GM12875 (cell line): Measurements from ENCODE around the gene CCNT1.

ENCODE experiments used
- H3K4me3 ChIP-seq: one replicate; pipeline ENCODE4 v1.5.1; 2011; ENCODE audit warnings: low read depth, low read length, control low read depth
- TF ChIP-seq, protein P1 (sequence below): IDR thresholded peaks from 2 replicates; pipeline ENCODE4 v1.5.1; 2011; ENCODE audit warnings: low read depth, mild to moderate bottlenecking, control low read depth, inconsistent platforms, low read length, moderate library complexity, borderline replicate concordance; ENCODE audit not compliant: insufficient read depth

CCNT1 gene

GRCh38 chr12:48690990-48691389 is 25.5 kb downstream of the CCNT1 start:
- no peak overlapping the region for H3K4me3 ChIP-seq
- TF ChIP-seq, protein P1, sequence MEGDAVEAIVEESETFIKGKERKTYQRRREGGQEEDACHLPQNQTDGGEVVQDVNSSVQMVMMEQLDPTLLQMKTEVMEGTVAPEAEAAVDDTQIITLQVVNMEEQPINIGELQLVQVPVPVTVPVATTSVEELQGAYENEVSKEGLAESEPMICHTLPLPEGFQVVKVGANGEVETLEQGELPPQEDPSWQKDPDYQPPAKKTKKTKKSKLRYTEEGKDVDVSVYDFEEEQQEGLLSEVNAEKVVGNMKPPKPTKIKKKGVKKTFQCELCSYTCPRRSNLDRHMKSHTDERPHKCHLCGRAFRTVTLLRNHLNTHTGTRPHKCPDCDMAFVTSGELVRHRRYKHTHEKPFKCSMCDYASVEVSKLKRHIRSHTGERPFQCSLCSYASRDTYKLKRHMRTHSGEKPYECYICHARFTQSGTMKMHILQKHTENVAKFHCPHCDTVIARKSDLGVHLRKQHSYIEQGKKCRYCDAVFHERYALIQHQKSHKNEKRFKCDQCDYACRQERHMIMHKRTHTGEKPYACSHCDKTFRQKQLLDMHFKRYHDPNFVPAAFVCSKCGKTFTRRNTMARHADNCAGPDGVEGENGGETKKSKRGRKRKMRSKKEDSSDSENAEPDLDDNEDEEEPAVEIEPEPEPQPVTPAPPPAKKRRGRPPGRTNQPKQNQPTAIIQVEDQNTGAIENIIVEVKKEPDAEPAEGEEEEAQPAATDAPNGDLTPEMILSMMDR: no peak

DNA sequence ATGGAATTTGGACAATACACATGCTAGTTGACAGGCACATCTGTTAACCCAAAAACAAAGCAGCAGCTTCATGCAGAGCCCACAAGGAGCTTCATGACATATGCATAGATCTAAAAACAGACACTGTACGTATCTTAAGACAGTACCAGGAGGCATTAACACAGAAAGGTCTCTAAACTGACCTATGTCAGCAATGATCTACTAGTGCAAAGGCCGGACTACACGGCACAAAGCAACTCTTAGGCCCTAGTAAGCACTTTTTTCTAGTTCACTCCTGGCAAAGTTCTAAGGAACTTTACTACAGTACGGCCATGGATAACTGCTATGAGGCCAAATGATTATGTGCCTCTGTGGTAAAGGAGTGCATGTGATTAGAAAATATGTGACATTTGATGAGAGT is 26.1 kb downstream of the CCNT1 start:
- no peak overlapping the region for H3K4me3 ChIP-seq
- TF ChIP-seq, protein P1: no peak

GRCh38 chr12:48688836-48689235 is 27.7 kb downstream of the CCNT1 start:
- H3K4me3 ChIP-seq: no peak overlapping the region
- TF ChIP-seq, protein P1: no peak

DNA sequence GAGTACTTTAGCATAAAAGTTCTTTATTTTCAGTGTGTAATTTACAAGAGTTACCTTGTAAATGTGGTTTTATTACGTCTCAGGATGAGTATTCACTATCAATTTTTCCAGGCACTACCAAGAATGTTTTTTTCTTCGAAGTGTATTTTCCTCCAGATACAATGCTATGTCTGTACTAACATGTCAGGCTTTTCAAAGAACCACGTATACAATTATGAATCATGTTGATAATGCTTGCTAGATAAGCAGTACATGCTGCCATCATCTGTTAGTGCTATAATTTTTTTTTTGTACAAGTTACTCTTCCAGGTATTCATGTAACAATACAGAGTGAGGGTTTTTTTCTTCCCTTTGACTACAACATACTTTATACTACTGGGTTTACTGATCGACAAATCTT is 28.9 kb downstream of the CCNT1 start:
- H3K4me3 ChIP-seq: no peak overlapping the region
- TF ChIP-seq, protein P1: no peak

- TF ChIP-seq, protein P1: no peak
Measured at GRCh38 chr12:48686615-48687334, 29.7 kb downstream of the CCNT1 start.

DNA sequence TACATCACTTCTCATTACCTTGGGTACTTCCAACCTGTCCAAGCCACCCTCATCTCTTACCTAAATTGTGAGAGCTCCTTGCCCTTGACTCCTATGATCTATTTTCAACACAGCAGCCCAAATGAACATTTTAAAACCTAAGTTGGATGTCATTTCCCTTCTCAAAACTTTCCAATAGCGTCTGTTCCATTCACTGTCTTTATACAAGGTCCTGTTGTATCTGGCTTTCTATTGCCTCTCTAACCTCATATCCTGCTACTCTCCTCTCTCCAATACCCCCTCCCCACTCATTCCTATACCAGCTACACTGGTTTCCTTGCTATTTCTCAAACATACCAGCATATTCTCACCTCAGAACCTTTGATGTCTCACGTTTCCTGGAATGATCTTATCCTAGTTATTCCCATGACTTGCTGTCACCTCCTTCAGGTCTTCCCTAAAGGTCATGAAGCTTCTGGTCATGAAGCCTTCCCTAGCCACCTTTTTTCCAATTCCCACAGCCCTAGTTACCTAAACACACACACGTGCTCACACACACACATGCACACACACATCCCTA is 30.4 kb downstream of the CCNT1 start:
- no peak overlapping the region for H3K4me3 ChIP-seq
- TF ChIP-seq, protein P1: no peak

More at GRCh38 chr12:48686615-48687334, 29.7 kb downstream of the CCNT1 start:
- H3K4me3 ChIP-seq: no peak overlapping the region

DNA sequence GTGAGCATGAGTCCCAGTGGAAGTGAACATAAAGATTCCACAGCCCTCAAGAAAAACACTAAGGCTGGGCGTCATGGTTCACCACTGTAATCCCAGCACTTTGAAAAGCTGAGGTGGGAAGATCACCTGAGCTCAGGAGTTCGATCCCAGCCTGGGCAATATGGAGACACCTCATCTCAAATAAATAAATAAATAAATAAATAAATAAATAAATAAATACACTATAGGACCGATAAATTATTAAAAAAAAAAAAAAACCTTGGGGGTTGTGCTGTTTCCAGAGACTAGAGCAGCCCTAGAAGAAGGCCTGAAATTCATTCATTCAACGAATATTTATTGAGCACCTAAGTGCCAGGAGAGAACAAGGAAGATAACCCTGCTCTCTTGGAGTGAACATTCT is 33.0 kb downstream of the CCNT1 start:
- TF ChIP-seq, protein P1: no peak

More for the DNA sequence above, 33.0 kb downstream of the CCNT1 start:
- no peak overlapping the region for H3K4me3 ChIP-seq
